Sigmoid colon (tissue), 4 donors: ENCODE data around the gene GPC5.

Experiments used
- POLR2A ChIP-seq, 2 donors: fragments of 450-650 bp; IDR thresholded peaks; one replicate each; pipeline ENCODE4 v1.6.1; 2016; ENCODE audit warnings: antibody characterized with exemption in 2 of 2, mild to moderate bottlenecking in 2 of 2, moderate library complexity in 2 of 2
- POLR2AphosphoS5 ChIP-seq, 4 donors: sonication (generic); formaldehyde crosslinking; IDR thresholded peaks; one replicate each; pipeline ENCODE4 v1.6.1; 2017; ENCODE audit warnings: antibody characterized with exemption in 4 of 4
- TF ChIP-seq, protein P1 (sequence below), 4 experiments: fragments of 450-650 bp in 3 of 4; fragments of 200-600 bp in 1 of 4; IDR thresholded peaks; one replicate each; pipeline ENCODE4 v1.5.1; 2016 to 2019; ENCODE audit warnings: antibody characterized with exemption in 4 of 4, mild to moderate bottlenecking in 3 of 4, moderate library complexity in 2 of 4

DNA sequence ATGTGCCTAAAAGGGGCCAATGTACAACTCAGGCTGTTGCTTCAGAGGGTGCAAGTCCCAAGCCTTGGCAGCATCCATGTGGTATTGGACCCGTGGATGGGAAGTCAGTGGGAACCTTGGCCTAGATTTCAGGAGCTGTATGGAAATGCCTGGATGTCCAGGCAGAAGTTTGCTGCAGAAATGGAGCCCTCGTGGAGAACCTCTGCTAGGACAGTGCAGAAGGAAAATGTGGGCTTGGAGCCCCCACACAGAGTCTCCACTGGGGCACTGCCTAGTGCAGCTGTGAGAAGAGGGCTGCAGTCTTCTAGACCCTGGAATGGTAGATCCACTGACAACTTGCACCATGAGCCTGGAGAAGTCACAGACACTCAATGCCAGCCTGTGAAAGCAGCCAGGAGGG is 28.5 kb downstream of the GPC5 start:
- TF ChIP-seq, protein P1, sequence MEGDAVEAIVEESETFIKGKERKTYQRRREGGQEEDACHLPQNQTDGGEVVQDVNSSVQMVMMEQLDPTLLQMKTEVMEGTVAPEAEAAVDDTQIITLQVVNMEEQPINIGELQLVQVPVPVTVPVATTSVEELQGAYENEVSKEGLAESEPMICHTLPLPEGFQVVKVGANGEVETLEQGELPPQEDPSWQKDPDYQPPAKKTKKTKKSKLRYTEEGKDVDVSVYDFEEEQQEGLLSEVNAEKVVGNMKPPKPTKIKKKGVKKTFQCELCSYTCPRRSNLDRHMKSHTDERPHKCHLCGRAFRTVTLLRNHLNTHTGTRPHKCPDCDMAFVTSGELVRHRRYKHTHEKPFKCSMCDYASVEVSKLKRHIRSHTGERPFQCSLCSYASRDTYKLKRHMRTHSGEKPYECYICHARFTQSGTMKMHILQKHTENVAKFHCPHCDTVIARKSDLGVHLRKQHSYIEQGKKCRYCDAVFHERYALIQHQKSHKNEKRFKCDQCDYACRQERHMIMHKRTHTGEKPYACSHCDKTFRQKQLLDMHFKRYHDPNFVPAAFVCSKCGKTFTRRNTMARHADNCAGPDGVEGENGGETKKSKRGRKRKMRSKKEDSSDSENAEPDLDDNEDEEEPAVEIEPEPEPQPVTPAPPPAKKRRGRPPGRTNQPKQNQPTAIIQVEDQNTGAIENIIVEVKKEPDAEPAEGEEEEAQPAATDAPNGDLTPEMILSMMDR (IDR thresholded peaks at IDR 0.05), result no peak
- TF ChIP-seq POLR2AphosphoS5 (IDR thresholded peaks at IDR 0.05) (no peak), POLR2A (IDR thresholded peaks at IDR 0.05) (no peak)
